ENCODE data around the gene CYP3A7. TPM values are rescaled to one million over a fixed set of nuclear protein-coding genes. Genes with fewer than 3 reads are reported as not detected.

Gene CYP3A7
- total and polyA plus RNA-seq, 2 of the 13 experiments (the other 11 are each of a cell fraction or from before 2014, with no cell fraction given) = 5.8 to 6.4 TPM

- TF ChIP-seq NR2F2 (IDR thresholded peaks at IDR 0.05; ENCODE audit: borderline replicate concordance, low read depth) = peak; percentile 98
- TF ChIP-seq ZNF331 (CRISPR knock-in tag; IDR thresholded peaks at IDR 0.05) = peak; percentile 41; the same call in 1 of the 2 replicates
- TF ChIP-seq JUNB (CRISPR knock-in tag; IDR thresholded peaks at IDR 0.05; ENCODE audit: borderline replicate concordance) = peak; percentile 57; the same call in 1 of the 2 replicates
- TF ChIP-seq KLF16 (CRISPR knock-in tag; IDR thresholded peaks at IDR 0.05) = peak in 1 of 2 experiments; percentile 34; a peak in 1 of 4 replicates
- peak; percentile 80 for TF ChIP-seq SKIL (CRISPR knock-in tag; IDR thresholded peaks at IDR 0.05; ENCODE audit: borderline replicate concordance)
- peak; percentile 82; the same call in 1 of the 2 replicates for TF ChIP-seq HOMEZ (CRISPR knock-in tag; IDR thresholded peaks at IDR 0.05; ENCODE audit: low read depth)
- TF ChIP-seq BCL6 (CRISPR knock-in tag; IDR thresholded peaks at IDR 0.05) = peak; percentile 85
- peak; percentile 93 for TF ChIP-seq PITX1 (CRISPR knock-in tag; IDR thresholded peaks at IDR 0.05)
- peak; percentile 89 for TF ChIP-seq ARID3A (IDR thresholded peaks at IDR 0.05; ENCODE audit: low read depth, low read length)
- peak; percentile 60; the same call in 1 of the 2 replicates for TF ChIP-seq IKZF5 (CRISPR knock-in tag; IDR thresholded peaks at IDR 0.05)
- no peak for TF ChIP-seq XRCC5 (optimal IDR thresholded peaks at IDR 0.05; ENCODE audit: low read length)
- TF ChIP-seq ZNF224 (CRISPR knock-in tag; IDR thresholded peaks at IDR 0.05) = peak; percentile 72; the same call in 1 of the 2 replicates
- peak; percentile 87 for TF ChIP-seq FOXA3 (CRISPR knock-in tag; IDR thresholded peaks at IDR 0.05)
- TF ChIP-seq ZBTB39 (CRISPR knock-in tag; IDR thresholded peaks at IDR 0.05) = peak; percentile 71; the same call in 1 of the 2 replicates
- TF ChIP-seq ZNF431 (CRISPR knock-in tag; IDR thresholded peaks at IDR 0.05; ENCODE audit: borderline replicate concordance, low read depth) = peak; percentile 45; the same call in 1 of the 2 replicates
- peak; percentile 66; the same call in 1 of the 2 replicates for TF ChIP-seq TFE3 (CRISPR knock-in tag; IDR thresholded peaks at IDR 0.05)
- TF ChIP-seq MAFK (conservative IDR thresholded peaks at IDR 0.05 in 1 of 2, IDR thresholded peaks at IDR 0.05 in 1 of 2; ENCODE audit: low read length in 2 of 2) = peak in 1 of 2 experiments; percentile 2; a peak in 1 of 4 replicates
These were observed 7.9 kb upstream of the CYP3A7 start (continued) for GRCh38 chr7:99742737-99743394.
